Fibroblast of skin of right biceps (primary cell): ENCODE results near the gene TGFBR2.

Experiments
- DNase-seq: peaks from one replicate; pipeline ENCODE4 v3.0.0-alpha.2; 2013

The TGFBR2 gene

GRCh38 chr3:30606301-30607031 is at the start of gene TGFBR2:
TGFBR2 (plus strand) TSS chr3:30606601; CDS start chr3:30606884, 283 bp downstream.
- DNase-seq = peak; percentile 98

DNA sequence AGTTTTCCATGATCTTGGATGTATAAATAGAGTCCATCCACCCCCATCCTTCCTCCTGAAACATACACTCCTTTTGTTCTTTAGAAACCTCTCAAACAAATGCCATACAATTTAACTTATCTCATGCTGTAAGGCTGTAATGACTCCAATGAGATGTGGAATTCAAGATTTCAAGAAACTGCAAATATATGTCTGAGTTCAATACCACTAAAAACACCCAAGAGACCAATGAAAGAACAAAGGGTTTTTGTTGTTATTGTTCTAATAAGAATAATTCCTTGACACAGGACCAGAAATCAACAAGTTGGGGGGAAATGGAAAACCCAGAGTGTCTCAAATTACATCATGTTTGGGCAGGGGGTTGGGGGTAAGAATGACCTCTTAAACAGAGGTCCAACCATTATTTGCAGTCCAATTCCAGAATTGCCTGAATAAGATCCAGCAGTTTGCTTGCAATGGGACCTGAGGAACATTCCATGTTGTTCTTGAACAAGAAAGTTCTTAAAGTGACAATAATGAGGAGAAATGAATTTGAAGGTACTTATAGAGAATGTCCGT is 48.6 kb upstream of the TGFBR2 start:
- DNase-seq = no peak

- no peak for DNase-seq
These were observed 42.4 kb upstream of the TGFBR2 start for GRCh38 chr3:30563956-30564355.

DNA sequence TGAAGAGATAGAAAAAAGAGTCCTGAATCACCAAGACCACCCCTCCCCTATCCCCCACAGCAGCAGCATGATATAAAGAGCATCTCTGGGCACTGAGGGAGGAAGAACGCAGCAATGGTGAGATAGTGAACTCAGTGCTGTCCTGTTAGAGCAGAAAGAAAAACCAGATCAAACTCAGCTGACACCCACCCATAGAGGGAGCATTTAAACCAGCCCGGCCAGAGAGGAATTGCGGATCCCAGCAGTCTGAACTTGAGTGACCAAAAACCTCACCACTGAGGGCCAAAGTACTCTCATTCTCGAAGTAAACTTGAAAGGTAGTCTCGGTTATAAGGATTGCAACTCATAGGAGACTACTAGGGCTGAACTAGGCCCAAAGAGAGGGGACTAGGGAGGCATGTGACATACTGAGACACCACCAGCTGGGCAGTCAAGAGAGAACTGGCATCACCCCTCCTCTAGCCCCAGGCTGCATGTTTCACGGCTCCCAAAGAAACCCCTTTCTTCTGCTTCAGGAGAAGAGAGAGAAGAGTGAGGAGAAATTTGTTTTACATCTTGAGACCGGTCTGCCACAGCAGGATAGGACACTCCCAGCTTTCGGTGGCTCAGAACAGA is 39.2 kb upstream of the TGFBR2 start:
- no peak for DNase-seq

GRCh38 chr3:30576946-30577345 is 29.5 kb upstream of the TGFBR2 start:
- peak; percentile 27 for DNase-seq

- DNase-seq = peak; percentile 13
These were observed 28.6 kb upstream of the TGFBR2 start for GRCh38 chr3:30577788-30578187.

DNA sequence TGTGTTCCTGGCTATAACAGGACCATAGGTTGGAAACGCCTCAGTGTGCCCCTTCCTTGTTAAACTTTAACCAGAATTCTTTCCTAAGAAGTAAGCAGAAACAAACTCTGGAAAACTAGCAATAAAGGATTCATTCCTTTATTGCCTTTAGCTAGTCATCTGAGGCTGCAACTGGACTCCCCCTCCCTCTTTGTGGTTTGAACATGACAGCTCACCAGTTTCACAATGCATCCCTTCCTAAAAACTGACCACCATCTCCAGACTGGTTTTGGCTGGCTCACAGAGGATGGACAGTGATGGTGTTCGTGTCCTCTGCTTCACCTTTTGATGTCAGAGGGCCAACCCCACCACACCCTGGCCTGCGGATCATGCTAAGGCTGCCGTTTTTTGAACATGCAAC is 27.9 kb upstream of the TGFBR2 start:
- DNase-seq = peak; percentile 87

DNA sequence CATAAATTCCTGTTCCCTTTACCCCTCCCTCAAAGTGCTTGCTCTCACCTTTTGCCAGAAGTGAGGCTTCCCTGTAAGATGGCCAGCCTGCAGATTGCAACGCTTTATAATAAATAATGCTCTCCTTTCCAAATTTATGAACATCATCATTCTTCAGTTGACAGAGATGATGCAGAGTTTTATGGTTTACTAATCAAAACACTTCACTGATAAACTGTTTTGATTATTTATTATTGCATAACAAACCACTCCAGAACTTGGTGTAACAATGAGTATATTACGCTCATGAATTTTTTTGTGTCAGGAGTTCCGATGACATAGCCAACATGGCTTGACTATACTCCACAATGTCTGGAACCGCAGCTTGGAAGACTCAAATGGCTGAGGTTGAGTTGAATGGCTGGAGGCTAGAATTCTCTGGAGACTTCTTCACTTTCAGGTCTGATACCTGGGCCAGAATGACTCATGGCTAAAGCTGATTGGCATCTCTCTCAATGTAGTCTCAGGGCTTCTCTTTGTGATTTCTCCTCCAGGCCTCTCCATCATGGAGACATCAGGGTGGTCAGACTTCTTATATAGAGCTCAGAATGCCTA is 27.3 kb upstream of the TGFBR2 start:
- no peak for DNase-seq

- no peak for DNase-seq
These were observed 25.3 kb upstream of the TGFBR2 start for GRCh38 chr3:30581067-30581585.

- DNase-seq = no peak
These were observed 24.4 kb upstream of the TGFBR2 start for GRCh38 chr3:30581982-30582381.

DNA sequence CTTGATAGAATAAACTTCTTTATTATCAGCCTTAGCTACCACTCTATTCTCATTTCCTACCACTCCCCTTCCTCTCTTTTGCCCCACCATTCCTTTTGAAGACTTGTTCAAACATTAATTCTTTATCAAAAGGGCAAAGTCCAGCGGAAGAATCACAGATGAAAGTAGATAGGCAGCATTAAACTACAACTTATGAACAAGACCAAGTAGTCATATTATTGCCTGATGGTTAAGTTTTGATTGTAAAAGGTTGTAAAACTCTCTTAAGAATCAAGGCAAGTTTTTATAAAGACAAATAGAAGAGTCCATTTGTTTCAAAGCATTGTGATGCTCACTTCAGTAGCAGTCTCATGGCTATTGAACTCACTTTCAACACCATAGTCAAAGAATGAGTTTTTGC is 22.4 kb upstream of the TGFBR2 start:
- no peak for DNase-seq

GRCh38 chr3:30585654-30586053 is 20.7 kb upstream of the TGFBR2 start:
- no peak for DNase-seq

GRCh38 chr3:30586096-30586805 is 20.1 kb upstream of the TGFBR2 start:
- DNase-seq = no peak

DNA sequence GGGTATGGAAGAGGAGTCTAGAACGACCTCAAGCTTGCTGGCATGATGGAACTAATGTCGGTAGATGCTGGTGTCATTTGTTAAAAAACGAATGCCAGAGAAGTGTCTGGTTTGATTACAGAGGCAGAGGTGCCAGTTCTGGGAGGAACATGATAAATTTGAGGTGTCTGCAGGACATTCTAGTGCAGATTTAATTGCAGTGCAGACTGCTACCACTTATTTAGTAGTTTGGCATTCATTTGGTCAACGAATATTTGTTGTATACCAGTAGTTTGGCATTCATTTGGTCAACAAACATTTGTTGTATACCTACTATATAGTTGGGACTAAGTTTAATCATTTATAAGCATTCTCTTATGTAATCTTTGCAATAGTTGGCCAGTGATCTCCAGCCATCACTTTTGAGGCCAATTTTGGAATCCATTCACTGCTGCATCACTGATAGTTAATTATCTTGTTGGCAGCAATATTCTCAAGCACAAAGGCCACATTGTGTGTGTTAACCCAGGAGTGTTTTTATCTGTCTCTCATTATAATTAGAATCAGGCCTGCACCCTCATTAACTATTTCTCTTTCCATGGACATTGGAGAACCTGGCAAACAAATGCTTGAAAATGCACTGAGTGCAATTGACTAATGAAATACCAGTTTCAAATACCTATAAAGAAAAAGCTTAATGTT is 19.5 kb upstream of the TGFBR2 start:
- no peak for DNase-seq

GRCh38 chr3:30587904-30588303 is 18.5 kb upstream of the TGFBR2 start:
- DNase-seq = no peak

- no peak for DNase-seq
These were observed 10.2 kb upstream of the TGFBR2 start for GRCh38 chr3:30596152-30596551.

DNA sequence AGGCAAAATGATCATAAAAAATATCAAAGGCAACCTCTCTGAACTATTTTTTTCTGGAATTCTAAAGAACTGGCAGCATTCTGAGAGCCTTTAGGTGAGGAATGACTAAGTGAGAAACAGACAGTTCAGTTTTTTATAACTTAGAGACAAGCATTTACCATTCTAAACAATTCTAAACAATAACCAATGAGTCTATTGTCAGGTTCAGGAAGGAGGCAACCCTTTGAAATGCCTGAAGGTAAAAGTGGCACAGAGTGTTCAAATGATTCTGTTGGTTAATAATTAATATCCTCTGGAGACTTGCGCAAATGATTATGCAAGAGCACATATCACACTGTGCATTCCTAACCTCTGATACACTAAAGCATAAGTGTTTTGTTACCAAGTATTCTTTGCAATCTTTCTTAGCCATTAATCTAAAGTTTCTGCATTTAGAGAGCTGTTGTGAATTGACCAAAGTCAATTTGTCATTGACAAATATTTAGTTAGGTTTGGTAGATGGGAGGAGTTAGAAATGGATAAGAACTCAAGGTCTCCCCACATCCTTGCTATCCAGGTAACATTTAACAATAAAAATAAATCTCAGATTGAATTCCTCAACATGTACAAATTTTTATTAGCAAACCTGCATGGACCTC is 9.2 kb upstream of the TGFBR2 start:
- DNase-seq = peak; percentile 84

DNA sequence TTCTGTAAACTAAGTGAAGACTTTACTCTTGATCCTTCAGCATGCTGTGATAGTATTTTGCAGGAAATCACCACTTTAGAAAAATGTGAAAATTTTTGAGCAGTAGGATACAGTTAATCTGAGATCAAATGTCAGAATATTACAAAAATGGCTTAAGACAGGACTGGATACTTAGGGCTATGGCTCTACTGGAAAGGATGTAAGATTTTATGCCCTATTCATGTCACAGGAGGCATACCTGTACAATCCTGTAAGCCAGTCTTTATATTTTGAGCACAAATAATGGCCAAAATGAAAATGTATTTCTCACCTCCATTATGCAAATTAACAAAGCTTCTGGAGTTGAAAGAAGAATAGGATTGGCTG is 8.6 kb upstream of the TGFBR2 start:
- DNase-seq = no peak

DNA sequence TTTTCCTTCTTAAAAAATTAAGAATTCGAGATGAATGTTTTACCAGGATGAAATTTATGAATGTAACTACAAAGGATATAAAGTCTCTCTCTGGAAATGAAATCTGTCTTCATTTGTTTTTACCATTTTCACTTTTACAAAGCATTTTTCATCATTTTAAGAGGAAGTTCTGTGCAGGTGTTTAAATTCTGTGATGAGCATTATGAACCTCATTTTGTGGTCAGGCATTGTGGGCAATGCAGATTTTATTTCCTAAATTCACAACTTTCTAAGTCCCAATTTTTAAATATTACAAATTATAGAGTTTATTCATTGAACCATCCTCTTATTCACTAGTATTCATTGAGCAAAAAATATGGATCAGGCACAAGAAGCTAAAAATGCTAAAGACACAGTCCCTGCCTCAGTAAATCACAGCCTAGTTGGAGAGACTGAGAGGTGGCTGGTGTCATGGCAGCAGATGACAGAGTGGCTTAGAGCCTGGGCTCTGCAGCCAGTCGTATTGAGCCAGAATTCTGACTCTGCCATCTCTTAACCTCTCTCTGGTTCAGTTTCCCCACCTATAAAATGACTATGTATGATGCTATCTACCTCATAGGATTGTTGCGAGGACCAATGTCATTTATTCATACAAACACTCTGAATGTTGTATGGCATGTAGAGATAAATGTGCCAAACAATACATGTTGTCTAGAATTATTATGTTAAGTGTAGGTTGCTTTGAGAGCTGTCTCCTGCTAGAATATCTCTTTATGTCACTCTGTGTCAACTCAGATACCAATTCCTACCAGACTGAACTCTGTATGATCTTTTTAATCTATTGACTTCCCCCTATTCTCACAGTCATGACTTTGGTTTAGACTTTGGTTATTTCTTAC is 7.5 kb upstream of the TGFBR2 start:
- no peak for DNase-seq

DNA sequence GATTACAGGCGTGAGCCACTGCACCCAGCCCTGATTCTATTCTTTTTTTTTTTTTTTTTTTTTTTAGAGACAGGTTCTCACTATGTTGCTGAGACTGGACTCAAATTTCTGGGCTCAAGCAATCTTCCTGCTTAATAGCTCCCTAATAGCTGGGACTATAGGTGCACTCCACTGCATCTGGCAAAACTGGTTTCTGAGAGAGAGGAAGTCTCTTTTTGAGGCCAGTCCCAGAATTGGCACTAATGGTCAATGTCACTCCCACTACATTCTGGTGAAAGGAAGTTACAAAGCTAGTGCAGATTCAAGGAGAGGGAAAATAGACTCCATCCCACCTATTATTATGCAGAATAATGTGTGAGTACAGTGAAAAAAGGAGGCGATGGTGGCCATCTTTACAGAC is 5.8 kb upstream of the TGFBR2 start:
- DNase-seq = no peak

DNA sequence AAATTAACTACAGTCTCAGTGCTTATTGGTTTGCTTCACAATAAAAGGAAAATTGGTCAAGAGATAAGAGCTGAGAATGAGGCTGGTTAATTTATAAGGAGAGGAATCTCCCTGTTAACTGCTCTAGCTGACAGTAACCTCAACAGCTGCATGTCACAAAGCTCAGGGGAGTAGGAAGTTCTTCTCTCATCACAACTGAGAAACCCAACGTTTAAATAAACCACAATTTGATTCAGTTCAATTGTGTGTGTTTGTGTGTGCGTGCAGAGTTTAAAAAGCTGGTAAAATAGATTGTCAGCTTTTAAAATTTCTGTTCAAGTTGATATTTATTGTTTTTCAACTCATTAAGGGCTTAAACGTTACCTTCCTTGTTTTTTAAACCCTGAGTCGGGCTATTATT is 3.5 kb upstream of the TGFBR2 start:
- DNase-seq = no peak
